PC-9 (cell line): ENCODE results near the gene SASH1.

Source experiments
- EZH2 ChIP-seq: fragments of 200-600 bp; sonication (generic); IDR thresholded peaks from 2 replicates; pipeline ENCODE4 v1.8.0; 2017; ENCODE audit warnings: antibody characterized with exemption, low read depth
- TF ChIP-seq, protein P1 (sequence below): fragments of 200-600 bp; sonication (generic); conservative IDR thresholded peaks from 2 replicates; pipeline ENCODE4 v1.6.1; 2017; ENCODE audit warnings: mixed run types, antibody characterized with exemption, mild to moderate bottlenecking, moderate library complexity

- TF ChIP-seq, protein P1, sequence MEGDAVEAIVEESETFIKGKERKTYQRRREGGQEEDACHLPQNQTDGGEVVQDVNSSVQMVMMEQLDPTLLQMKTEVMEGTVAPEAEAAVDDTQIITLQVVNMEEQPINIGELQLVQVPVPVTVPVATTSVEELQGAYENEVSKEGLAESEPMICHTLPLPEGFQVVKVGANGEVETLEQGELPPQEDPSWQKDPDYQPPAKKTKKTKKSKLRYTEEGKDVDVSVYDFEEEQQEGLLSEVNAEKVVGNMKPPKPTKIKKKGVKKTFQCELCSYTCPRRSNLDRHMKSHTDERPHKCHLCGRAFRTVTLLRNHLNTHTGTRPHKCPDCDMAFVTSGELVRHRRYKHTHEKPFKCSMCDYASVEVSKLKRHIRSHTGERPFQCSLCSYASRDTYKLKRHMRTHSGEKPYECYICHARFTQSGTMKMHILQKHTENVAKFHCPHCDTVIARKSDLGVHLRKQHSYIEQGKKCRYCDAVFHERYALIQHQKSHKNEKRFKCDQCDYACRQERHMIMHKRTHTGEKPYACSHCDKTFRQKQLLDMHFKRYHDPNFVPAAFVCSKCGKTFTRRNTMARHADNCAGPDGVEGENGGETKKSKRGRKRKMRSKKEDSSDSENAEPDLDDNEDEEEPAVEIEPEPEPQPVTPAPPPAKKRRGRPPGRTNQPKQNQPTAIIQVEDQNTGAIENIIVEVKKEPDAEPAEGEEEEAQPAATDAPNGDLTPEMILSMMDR, result no peak
- no peak for TF ChIP-seq EZH2
Measured at GRCh38 chr6:148446681-148447080, 104.0 kb downstream of the SASH1 start.
